Keratinocyte (primary cell): ENCODE data around the gene CHST12. TPM values are rescaled to one million over a fixed set of nuclear protein-coding genes. Genes with fewer than 3 reads are reported as not detected.

Experiments
- DNase-seq: peaks from one replicate; pipeline ENCODE4 v3.0.0-alpha.2; 2011; ENCODE audit warnings: low read depth, missing footprints, low spot score
- FAIRE-seq: peaks from 2 replicates; lab custom pipeline; 2011; peaks lifted over from hg19 to GRCh38; lab: Jason Lieb, UNC
- H2AFZ ChIP-seq: 2 replicates; pipeline ENCODE4 v1.6.0; 2012; ENCODE audit warnings: low read length, control low read depth, inconsistent platforms; ENCODE audit not compliant: control insufficient read depth
- H3K27ac ChIP-seq: 2 replicates; pipeline ENCODE4 v1.5.1; 2011; ENCODE audit warnings: low read length; ENCODE audit not compliant: control insufficient read depth, insufficient read depth
- H3K27me3 ChIP-seq: 3 replicates; pipeline ENCODE4 v1.6.0; 2011; ENCODE audit warnings: low read length; ENCODE audit not compliant: control insufficient read depth, insufficient read depth; ENCODE audit errors: extremely low read depth
- H3K36me3 ChIP-seq, 2 experiments: 2 replicates in 1 of 2; 3 replicates in 1 of 2; pipeline ENCODE4 v1.5.1; 2011; ENCODE audit warnings: low read length in 2 of 2, mild to moderate bottlenecking in 1 of 2; ENCODE audit not compliant: control insufficient read depth in 2 of 2, insufficient read depth in 2 of 2; ENCODE audit errors: extremely low read depth in 1 of 2
- H3K4me1 ChIP-seq: 3 replicates; pipeline ENCODE4 v1.5.1; 2011; ENCODE audit warnings: low read length; ENCODE audit not compliant: control insufficient read depth, insufficient read depth; ENCODE audit errors: extremely low read depth
- H3K4me2 ChIP-seq: 3 replicates; pipeline ENCODE4 v1.6.0; 2011; ENCODE audit warnings: low read depth, low read length; ENCODE audit not compliant: control insufficient read depth, insufficient read depth; ENCODE audit errors: extremely low read depth
- H3K4me3 ChIP-seq, 3 experiments: fragments of 200-600 bp in 1 of 3; sonication (generic) in 1 of 3; 2 replicates in 2 of 3; 3 replicates in 1 of 3; pipeline ENCODE4 v1.5.1; 2011 to 2016; ENCODE audit warnings: low read length in 3 of 3, mild to moderate bottlenecking in 3 of 3, control low read depth in 2 of 3, inconsistent platforms in 1 of 3, low read depth in 1 of 3, mixed read lengths in 1 of 3, mixed run types in 1 of 3, moderate library complexity in 1 of 3; ENCODE audit not compliant: control insufficient read depth in 2 of 3, insufficient read depth in 2 of 3; ENCODE audit errors: extremely low read depth in 1 of 3
- H3K79me2 ChIP-seq: 2 replicates; pipeline ENCODE4 v1.6.0; 2012; ENCODE audit warnings: low read length; ENCODE audit not compliant: control insufficient read depth, insufficient read depth
- H3K9ac ChIP-seq: 3 replicates; pipeline ENCODE4 v1.6.0; 2011; ENCODE audit warnings: low read length; ENCODE audit not compliant: control insufficient read depth, insufficient read depth; ENCODE audit errors: extremely low read depth
- H3K9me1 ChIP-seq: 3 replicates; pipeline ENCODE4 v1.6.0; 2011; ENCODE audit warnings: low read length; ENCODE audit not compliant: control insufficient read depth, insufficient read depth; ENCODE audit errors: extremely low read depth
- H3K9me3 ChIP-seq: 2 replicates; pipeline ENCODE4 v1.5.1; 2012; ENCODE audit warnings: low read depth, low read length; ENCODE audit not compliant: control insufficient read depth
- H4K20me1 ChIP-seq: 3 replicates; pipeline ENCODE4 v1.6.0; 2011; ENCODE audit warnings: low read length; ENCODE audit not compliant: control insufficient read depth, insufficient read depth; ENCODE audit errors: extremely low read depth
- EZH2 ChIP-seq: IDR thresholded peaks from one replicate; pipeline ENCODE4 v1.6.1; 2012; ENCODE audit warnings: inconsistent platforms, mild to moderate bottlenecking, low read length, moderate library complexity
- dilution Hi-C: fragments of 300-500 bp; cut with MboI; formaldehyde crosslinking; loops from one replicate; pipeline ENCODE4 v1.7.0; 2020; ENCODE audit warnings: low sequenced_read_pairs; ENCODE audit not compliant: extremely low pct_ligation_motif_present
- polyA plus RNA-seq, 5 experiments: library from polyadenylated mRNA; depleted of rRNA in 3 of 5; stranded (reverse) in 3 of 5; stranded (forward) in 1 of 5; unstranded in 1 of 5; fragments of >200 nt; gene quantifications; 1 replicate in 1 of 5; 2 replicates in 3 of 5; 3 replicates in 1 of 5; pipeline versions ENCODE4 v1.2.1 to v1.2.3, GENCODE V29; 2011 to 2012; ENCODE audit warnings: missing spikeins in 2 of 5, low read depth in 1 of 5, low replicate concordance in 1 of 5
- TF ChIP-seq, protein P1 (sequence below), 3 experiments: IDR thresholded peaks in 1 of 3; conservative IDR thresholded peaks in 1 of 3; optimal IDR thresholded peaks in 1 of 3; 2 replicates in 2 of 3; 3 replicates in 1 of 3; pipeline versions ENCODE3 to v1.5.1; 2011; ENCODE audit warnings: low read length in 3 of 3, mild to moderate bottlenecking in 3 of 3, moderate library complexity in 2 of 3, control low read depth in 1 of 3, inconsistent platforms in 1 of 3; ENCODE audit not compliant: insufficient read depth in 2 of 3; ENCODE audit errors: extremely low read depth in 1 of 3

Gene CHST12
- polyA plus RNA-seq, 1 donor (not counting 4 experiments of a cell fraction or from before 2014, with no cell fraction given): 5.0 TPM

DNA sequence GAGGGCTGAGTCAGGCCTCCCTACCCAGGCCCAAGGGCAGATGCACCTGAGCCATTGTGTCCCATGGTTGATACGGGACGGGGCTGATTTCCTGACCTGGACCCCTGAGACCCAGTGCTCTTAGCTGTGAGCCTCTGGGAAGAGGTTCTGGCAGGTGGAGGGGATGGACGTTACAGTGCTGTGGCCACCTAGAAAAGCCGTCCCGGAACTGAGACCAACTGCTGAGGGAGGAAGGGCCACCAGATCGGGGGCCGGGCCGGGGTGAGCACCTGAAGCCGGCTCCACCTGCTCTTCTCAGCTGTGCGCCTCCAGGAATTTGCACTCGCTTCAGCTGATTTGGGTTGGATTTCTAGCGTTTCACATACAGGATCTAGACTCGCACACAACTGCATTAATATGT is 35.4 kb downstream of the CHST12 start:
- dilution Hi-C loops: no loop called here
- no peaks in the 10 kb centered on the region for H3K9me3 ChIP-seq
- no peak overlapping the region for H3K9ac ChIP-seq
- H3K4me3 ChIP-seq: no peak overlapping the region
- no peaks in the 10 kb centered on the region for H3K27me3 ChIP-seq
- H3K36me3 ChIP-seq: no peaks in the 10 kb centered on the region
- FAIRE-seq: no peak
- no peak overlapping the region for H3K4me2 ChIP-seq
- no peaks in the 10 kb centered on the region for H4K20me1 ChIP-seq
- peaks cover 32% of the 10 kb centered on the region for H3K4me1 ChIP-seq
- no peak overlapping the region for H2AFZ ChIP-seq
- H3K9me1 ChIP-seq: no peaks in the 10 kb centered on the region
- H3K79me2 ChIP-seq: no peaks in the 10 kb centered on the region
- DNase-seq: no peak
- H3K27ac ChIP-seq: no peak overlapping the region
- no peak for TF ChIP-seq EZH2
- TF ChIP-seq, protein P1, sequence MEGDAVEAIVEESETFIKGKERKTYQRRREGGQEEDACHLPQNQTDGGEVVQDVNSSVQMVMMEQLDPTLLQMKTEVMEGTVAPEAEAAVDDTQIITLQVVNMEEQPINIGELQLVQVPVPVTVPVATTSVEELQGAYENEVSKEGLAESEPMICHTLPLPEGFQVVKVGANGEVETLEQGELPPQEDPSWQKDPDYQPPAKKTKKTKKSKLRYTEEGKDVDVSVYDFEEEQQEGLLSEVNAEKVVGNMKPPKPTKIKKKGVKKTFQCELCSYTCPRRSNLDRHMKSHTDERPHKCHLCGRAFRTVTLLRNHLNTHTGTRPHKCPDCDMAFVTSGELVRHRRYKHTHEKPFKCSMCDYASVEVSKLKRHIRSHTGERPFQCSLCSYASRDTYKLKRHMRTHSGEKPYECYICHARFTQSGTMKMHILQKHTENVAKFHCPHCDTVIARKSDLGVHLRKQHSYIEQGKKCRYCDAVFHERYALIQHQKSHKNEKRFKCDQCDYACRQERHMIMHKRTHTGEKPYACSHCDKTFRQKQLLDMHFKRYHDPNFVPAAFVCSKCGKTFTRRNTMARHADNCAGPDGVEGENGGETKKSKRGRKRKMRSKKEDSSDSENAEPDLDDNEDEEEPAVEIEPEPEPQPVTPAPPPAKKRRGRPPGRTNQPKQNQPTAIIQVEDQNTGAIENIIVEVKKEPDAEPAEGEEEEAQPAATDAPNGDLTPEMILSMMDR (optimal IDR thresholded peaks at IDR 0.05 in 1 of 3, IDR thresholded peaks at IDR 0.05 in 1 of 3, conservative IDR thresholded peaks at IDR 0.05 in 1 of 3; ENCODE audit: extremely low read depth in 1 of 3, insufficient read depth in 2 of 3, low read length in 3 of 3): no peak

DNA sequence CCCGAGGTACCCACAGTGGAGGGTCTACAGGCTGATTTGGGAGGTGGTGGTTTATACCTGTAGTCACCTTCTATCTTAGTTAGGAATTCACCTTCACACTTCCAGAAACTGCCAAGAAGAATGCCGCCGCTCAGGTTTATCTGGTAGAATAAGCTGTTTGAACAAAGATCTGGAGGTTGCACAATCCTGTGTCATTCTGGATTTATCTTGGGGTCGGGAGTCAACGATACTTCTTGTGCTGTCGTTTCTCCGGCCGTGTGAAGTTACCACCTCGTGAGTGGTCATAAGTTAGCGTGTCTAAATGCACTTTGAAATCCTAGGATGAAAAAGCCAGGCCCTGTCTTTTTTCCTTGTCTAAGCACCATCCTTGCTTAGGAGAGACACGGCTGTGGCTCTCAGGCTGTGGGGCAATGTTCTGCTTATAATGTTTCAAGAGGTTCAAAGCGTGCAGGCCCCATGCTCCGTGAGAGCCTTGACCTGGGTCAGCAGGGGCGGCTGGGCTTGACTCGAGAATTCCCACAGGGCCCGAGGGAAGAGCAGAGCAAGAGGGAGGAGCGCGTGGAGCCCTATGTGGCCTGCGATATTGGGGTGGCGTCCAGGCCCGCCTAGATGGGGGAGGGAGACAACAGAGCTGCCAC is 37.3 kb downstream of the CHST12 start:
- dilution Hi-C loops: no loop called here
- FAIRE-seq (peak; percentile 60), DNase-seq (no peak)
- H3K27ac ChIP-seq: no peak overlapping the region
- peaks cover 32% of the 10 kb centered on the region for H3K4me1 ChIP-seq
- H3K79me2 ChIP-seq: no peaks in the 10 kb centered on the region
- peak overlapping the region; percentile 31 for H3K4me2 ChIP-seq
- no peaks in the 10 kb centered on the region for H3K27me3 ChIP-seq
- no peaks in the 10 kb centered on the region for H3K9me3 ChIP-seq
- no peaks in the 10 kb centered on the region for H3K9me1 ChIP-seq
- no peak overlapping the region for H3K9ac ChIP-seq
- TF ChIP-seq, protein P1 (optimal IDR thresholded peaks at IDR 0.05 in 1 of 3, IDR thresholded peaks at IDR 0.05 in 1 of 3, conservative IDR thresholded peaks at IDR 0.05 in 1 of 3; ENCODE audit: extremely low read depth in 1 of 3, insufficient read depth in 2 of 3, low read length in 3 of 3): no peak
- TF ChIP-seq EZH2: no peak
- H3K36me3 ChIP-seq: no peaks in the 10 kb centered on the region
- no peak overlapping the region for H2AFZ ChIP-seq
- no peaks in the 10 kb centered on the region for H4K20me1 ChIP-seq
- no peak overlapping the region for H3K4me3 ChIP-seq
